DMS79 (cell line): ENCODE results near the gene ZNF506.
A peak's percentile ranks its signal among the peaks of the same experiment; 100 is the strongest.
"Not testable (repeated sequence)": the region's sequence is repeated elsewhere in the genome, so short reads cannot be mapped to it uniquely, and the experiment has no call there.

Experiments used
- DNase-seq: peaks from one replicate; lab custom pipeline; 2025; lab: John Stamatoyannopoulos, UW

The ZNF506 gene

GRCh38 chr19:19821366-19821951, at the start of gene ZNF506:
Gene ZNF506, minus strand, starts transcription at chr19:19821750. Its CDS starts 147 bp downstream, at chr19:19821603.
- peak; percentile 96 for DNase-seq

GRCh38 chr19:19870086-19870485, 48.5 kb upstream of the ZNF506 start:
- DNase-seq = not testable (repeated sequence)

GRCh38 chr19:19866611-19867248, 45.2 kb upstream of the ZNF506 start:
- DNase-seq = peak; percentile 52

GRCh38 chr19:19865750-19866610, 44.4 kb upstream of the ZNF506 start, which contains the start of gene ZNF253:
Gene ZNF253, plus strand, starts transcription at chr19:19865882. Its CDS starts 115 bp downstream, at chr19:19865997.
- DNase-seq = peak; percentile 96

- no peak for DNase-seq
Observed at GRCh38 chr19:19860756-19861390, 39.3 kb upstream of the ZNF506 start.

- DNase-seq = no peak
Observed at GRCh38 chr19:19858751-19859150, 37.2 kb upstream of the ZNF506 start.

GRCh38 chr19:19851740-19852139, 30.2 kb upstream of the ZNF506 start:
- DNase-seq = not testable (repeated sequence)

- no peak for DNase-seq
Observed at GRCh38 chr19:19849056-19849455, 27.5 kb upstream of the ZNF506 start.

- no peak for DNase-seq
Observed at GRCh38 chr19:19847781-19848180, 26.2 kb upstream of the ZNF506 start.

GRCh38 chr19:19835560-19836038, 14.0 kb upstream of the ZNF506 start:
- no peak for DNase-seq

GRCh38 chr19:19826875-19827274, 5.3 kb upstream of the ZNF506 start:
- DNase-seq = no peak

GRCh38 chr19:19823916-19824315, 2.4 kb upstream of the ZNF506 start:
- no peak for DNase-seq

- not testable (repeated sequence) for DNase-seq
Observed at GRCh38 chr19:19821976-19822375, 426 bp upstream of the ZNF506 start.

GRCh38 chr19:19820774-19821320, 703 bp downstream of the ZNF506 start:
- no peak for DNase-seq

GRCh38 chr19:19817357-19817756, 4.2 kb downstream of the ZNF506 start:
- no peak for DNase-seq

- DNase-seq = no peak
Observed at GRCh38 chr19:19816679-19817078, 4.9 kb downstream of the ZNF506 start.

- not testable (repeated sequence) for DNase-seq
Observed at GRCh38 chr19:19811999-19812398, 9.6 kb downstream of the ZNF506 start.

- DNase-seq = no peak
Observed at GRCh38 chr19:19805480-19805879, 16.1 kb downstream of the ZNF506 start.

- no peak for DNase-seq
Observed at GRCh38 chr19:19788015-19788414, 33.5 kb downstream of the ZNF506 start.

- DNase-seq = not testable (repeated sequence)
Observed at GRCh38 chr19:19785476-19785875, 36.1 kb downstream of the ZNF506 start.

- DNase-seq = no peak
Observed at GRCh38 chr19:19782783-19783182, 38.8 kb downstream of the ZNF506 start.

- DNase-seq = peak; percentile 90
Observed at GRCh38 chr19:19781791-19782190, 39.8 kb downstream of the ZNF506 start.
